GM21619 (cell line): Measurements from ENCODE around the gene POLD4.

Experiments used
- ATAC-seq: cut with Tn5 transposase; IDR thresholded peaks from one replicate; pipeline ENCODE4 v1.9.1; 2021; ENCODE audit not compliant: unreplicated experiment

POLD4 gene

GRCh38 chr11:67389477-67389876 is 36.1 kb upstream of the POLD4 start:
- ATAC-seq, result no peak

GRCh38 chr11:67387518-67387917 is 34.2 kb upstream of the POLD4 start:
- ATAC-seq, result no peak

- ATAC-seq, result no peak
Observed at GRCh38 chr11:67387069-67387468, 33.7 kb upstream of the POLD4 start.

- no peak for ATAC-seq
Observed at GRCh38 chr11:67384851-67385366, 31.6 kb upstream of the POLD4 start.

- ATAC-seq, result no peak
Observed at GRCh38 chr11:67382276-67383136, 29.2 kb upstream of the POLD4 start.

GRCh38 chr11:67381244-67381972 is 28.1 kb upstream of the POLD4 start:
- no peak for ATAC-seq

- ATAC-seq, result no peak
Observed at GRCh38 chr11:67379061-67380058, 26.0 kb upstream of the POLD4 start.

GRCh38 chr11:67378544-67378943 is 25.2 kb upstream of the POLD4 start:
- no peak for ATAC-seq

GRCh38 chr11:67376873-67377808 is 23.8 kb upstream of the POLD4 start:
- no peak for ATAC-seq

- no peak for ATAC-seq
Observed at GRCh38 chr11:67376063-67376820, 22.9 kb upstream of the POLD4 start.

GRCh38 chr11:67375320-67376055 is 22.1 kb upstream of the POLD4 start:
- no peak for ATAC-seq

- ATAC-seq, result no peak
Observed at GRCh38 chr11:67374571-67375281, 21.4 kb upstream of the POLD4 start.

- ATAC-seq, result no peak
Observed at GRCh38 chr11:67373648-67374570, 20.6 kb upstream of the POLD4 start.

GRCh38 chr11:67372993-67373647 is 19.8 kb upstream of the POLD4 start, which contains the start of gene CLCF1:
Gene CLCF1, minus strand, starts transcription at chr11:67373598. Its CDS starts 59 bp downstream, at chr11:67373539.
- no peak for ATAC-seq

GRCh38 chr11:67372321-67372992 is 19.1 kb upstream of the POLD4 start:
- ATAC-seq, result no peak
